Glutamatergic neuron (in vitro differentiated cells): ENCODE measurements around the gene CTH. TPM values are rescaled to one million over a fixed set of nuclear protein-coding genes. Genes with fewer than 3 reads are reported as not detected.
"Not testable (repeated sequence)": the region's sequence is repeated elsewhere in the genome, so short reads cannot be mapped to it uniquely, and the experiment has no call there.

Experiments
- DNase-seq: peaks from one replicate; pipeline ENCODE4 v3.0.0; 2022
- H3K27ac Mint-ChIP-seq: one replicate; pipeline ENCODE4 v1.8.0; 2020; ENCODE audit warnings: mild to moderate bottlenecking, mixed read lengths, inconsistent platforms; ENCODE audit not compliant: unreplicated experiment
- H3K27me3 Mint-ChIP-seq: one replicate; pipeline ENCODE4 v1.8.0; 2020; ENCODE audit warnings: mild to moderate bottlenecking, moderate library complexity, mixed read lengths, inconsistent platforms; ENCODE audit not compliant: unreplicated experiment
- H3K36me3 Mint-ChIP-seq: one replicate; pipeline ENCODE4 v1.8.0; 2020; ENCODE audit warnings: mild to moderate bottlenecking, mixed read lengths, inconsistent platforms; ENCODE audit not compliant: unreplicated experiment
- H3K4me1 Mint-ChIP-seq: one replicate; pipeline ENCODE4 v1.8.0; 2020; ENCODE audit warnings: mild to moderate bottlenecking, low read depth, mixed read lengths, inconsistent platforms; ENCODE audit not compliant: unreplicated experiment
- H3K4me3 Mint-ChIP-seq: one replicate; pipeline ENCODE4 v1.8.0; 2020; ENCODE audit warnings: mild to moderate bottlenecking, mixed read lengths, inconsistent platforms; ENCODE audit not compliant: unreplicated experiment
- H3K9me3 Mint-ChIP-seq: one replicate; pipeline ENCODE4 v1.8.0; 2020; ENCODE audit warnings: mild to moderate bottlenecking, moderate library complexity, mixed read lengths, inconsistent platforms; ENCODE audit not compliant: unreplicated experiment
- CTCF ChIP-seq: fragments of 200-600 bp; sonication (generic); IDR thresholded peaks from one replicate; pipeline ENCODE4 v1.5.0; 2021; ENCODE audit not compliant: partially characterized antibody, unreplicated experiment
- long read RNA-seq: library from polyadenylated mRNA; unstranded; transcript quantifications from one replicate; pipeline ENCODE4 v2.0.0, GENCODE V29; 2020; ENCODE audit not compliant: unreplicated experiment
- total RNA-seq: library from RNA; stranded (reverse); fragmentation: NEBNext Ultra II Directional; extraction: Animal tissue kit (Norgen Biotek cat#: 25700); gene quantifications from one replicate; pipeline ENCODE4 v1.2.1, GENCODE V29; 2021; ENCODE audit not compliant: unreplicated experiment

CTH gene
- total RNA-seq, result 7.3 TPM
- long read RNA-seq, partial matches to known transcripts, result 3 of 7 reads
- long read RNA-seq, other reads (novel, unspliced or antisense), result 1 of 7 reads

GRCh38 chr1:70410604-70411359, at the start of gene CTH:
Gene CTH, plus strand, starts transcription at chr1:70411268. Its CDS starts 148 bp downstream, at chr1:70411416.
- Mint-ChIP-seq H3K4me1 (peaks cover 1% of the 10 kb centered on the region), H3K9me3 (no peaks in the 10 kb centered on the region), H3K4me3 (peak within 1 kb of the TSS; percentile 96), H3K27me3 (no peaks in the 10 kb centered on the region), H3K36me3 (no peaks in the 10 kb centered on the region), H3K27ac (peak within 1 kb of the TSS; percentile 89)
- peak; percentile 95 for DNase-seq
- TF ChIP-seq CTCF, result no peak

GRCh38 chr1:70361727-70362398, 49.2 kb upstream of the CTH start:
- no peak for TF ChIP-seq CTCF
- peak overlapping the region; percentile 53 for H3K4me3 Mint-ChIP-seq
- H3K27ac Mint-ChIP-seq, result peak overlapping the region; percentile 80
- peaks cover 2% of the 10 kb centered on the region for H3K27me3 Mint-ChIP-seq
- H3K36me3 Mint-ChIP-seq, result no peaks in the 10 kb centered on the region
- peaks cover 11% of the 10 kb centered on the region for H3K4me1 Mint-ChIP-seq
- no peaks in the 10 kb centered on the region for H3K9me3 Mint-ChIP-seq
- DNase-seq, result no peak

DNA sequence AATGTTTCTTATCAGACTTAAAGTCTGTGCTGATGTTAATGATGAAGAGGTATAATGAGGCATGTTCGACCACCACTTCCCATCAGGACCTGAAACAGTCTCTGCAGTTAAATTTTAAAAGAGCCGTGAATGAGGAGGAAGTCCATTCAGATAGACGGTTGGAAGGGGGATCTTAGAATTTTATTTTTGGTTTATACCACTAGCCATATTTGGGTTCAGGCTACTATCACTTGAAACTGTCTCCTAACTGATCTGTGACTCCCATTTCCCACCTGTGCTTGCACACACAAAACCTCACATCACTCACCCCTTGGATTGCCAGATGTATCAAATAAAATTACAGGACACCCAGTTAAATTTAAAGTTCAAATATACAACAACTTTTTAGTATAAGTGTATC, 46.6 kb upstream of the CTH start:
- no peak overlapping the region for H3K27ac Mint-ChIP-seq
- H3K36me3 Mint-ChIP-seq, result no peaks in the 10 kb centered on the region
- DNase-seq, result no peak
- peaks cover 2% of the 10 kb centered on the region for H3K27me3 Mint-ChIP-seq
- H3K4me1 Mint-ChIP-seq, result peaks cover 13% of the 10 kb centered on the region
- no peak for TF ChIP-seq CTCF
- no peaks in the 10 kb centered on the region for H3K9me3 Mint-ChIP-seq
- H3K4me3 Mint-ChIP-seq, result no peak overlapping the region

DNA sequence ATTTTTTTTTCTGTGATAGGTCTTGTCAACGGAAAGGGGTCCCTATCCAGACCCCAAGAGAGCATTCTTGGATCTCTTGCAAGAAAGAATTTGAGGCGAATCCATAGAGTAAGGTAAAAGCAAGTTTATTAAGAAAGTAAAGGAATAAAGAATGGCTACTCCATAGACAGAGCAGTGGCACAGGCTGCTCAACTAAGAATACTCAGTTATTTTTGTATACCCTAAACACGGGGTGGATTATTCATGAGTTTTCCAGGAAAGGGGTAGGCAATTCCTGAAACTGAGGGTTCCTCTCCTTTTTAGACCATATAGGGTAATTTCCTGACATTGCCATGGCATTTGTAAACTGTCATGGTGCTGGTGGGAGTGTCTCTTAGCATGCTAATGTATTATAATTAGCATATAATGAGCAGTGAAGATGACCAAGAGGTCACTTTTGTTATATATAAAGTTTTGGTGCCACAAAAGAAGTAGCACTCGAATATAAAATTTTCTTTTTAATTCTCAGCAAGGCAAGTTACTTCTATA, 44.6 kb upstream of the CTH start:
- not testable (repeated sequence) for H3K36me3 Mint-ChIP-seq, H3K27ac Mint-ChIP-seq, H3K9me3 Mint-ChIP-seq, DNase-seq, H3K27me3 Mint-ChIP-seq, H3K4me1 Mint-ChIP-seq, H3K4me3 Mint-ChIP-seq

DNA sequence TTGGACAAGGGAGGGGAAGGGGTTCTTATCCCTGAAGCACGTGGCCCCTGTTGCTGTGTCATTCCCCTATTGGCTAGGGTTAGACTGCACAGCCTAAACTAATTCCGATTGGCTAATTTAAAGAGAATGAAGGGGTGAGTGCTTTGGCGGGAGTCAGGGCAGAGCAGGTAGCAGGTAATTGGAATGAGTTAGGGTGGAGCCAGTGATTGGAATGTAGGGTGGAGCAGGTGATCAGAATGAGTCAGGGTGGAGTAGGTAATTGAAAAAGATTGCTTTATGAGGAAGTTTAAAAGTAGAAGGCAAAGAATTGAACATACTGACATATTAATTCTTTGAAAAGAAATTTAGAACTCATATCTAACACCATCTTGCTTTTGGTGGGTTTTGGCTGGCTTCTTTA, 44.1 kb upstream of the CTH start:
- not testable (repeated sequence) for DNase-seq, H3K4me3 Mint-ChIP-seq, H3K4me1 Mint-ChIP-seq, H3K36me3 Mint-ChIP-seq, H3K27me3 Mint-ChIP-seq, H3K27ac Mint-ChIP-seq, H3K9me3 Mint-ChIP-seq

GRCh38 chr1:70367397-70367796, 43.7 kb upstream of the CTH start:
- H3K27ac Mint-ChIP-seq, H3K4me3 Mint-ChIP-seq, H3K36me3 Mint-ChIP-seq, H3K4me1 Mint-ChIP-seq, H3K27me3 Mint-ChIP-seq, DNase-seq, H3K9me3 Mint-ChIP-seq: not testable (repeated sequence)

- not testable (repeated sequence) for H3K4me1 Mint-ChIP-seq, H3K9me3 Mint-ChIP-seq, H3K27me3 Mint-ChIP-seq, H3K4me3 Mint-ChIP-seq, H3K27ac Mint-ChIP-seq, DNase-seq, H3K36me3 Mint-ChIP-seq
Observed at GRCh38 chr1:70371586-70371985, 39.5 kb upstream of the CTH start.
